GM18861 (cell line): ENCODE measurements around the gene ANXA8.
"Not testable (repeated sequence)": the region's sequence is repeated elsewhere in the genome, so short reads cannot be mapped to it uniquely, and the experiment has no call there.

Source experiments
- ATAC-seq: cut with Tn5 transposase; IDR thresholded peaks from one replicate; pipeline ENCODE4 v1.9.1; 2021; ENCODE audit not compliant: unreplicated experiment

The ANXA8 gene, protein sequence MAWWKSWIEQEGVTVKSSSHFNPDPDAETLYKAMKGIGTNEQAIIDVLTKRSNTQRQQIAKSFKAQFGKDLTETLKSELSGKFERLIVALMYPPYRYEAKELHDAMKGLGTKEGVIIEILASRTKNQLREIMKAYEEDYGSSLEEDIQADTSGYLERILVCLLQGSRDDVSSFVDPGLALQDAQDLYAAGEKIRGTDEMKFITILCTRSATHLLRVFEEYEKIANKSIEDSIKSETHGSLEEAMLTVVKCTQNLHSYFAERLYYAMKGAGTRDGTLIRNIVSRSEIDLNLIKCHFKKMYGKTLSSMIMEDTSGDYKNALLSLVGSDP

DNA sequence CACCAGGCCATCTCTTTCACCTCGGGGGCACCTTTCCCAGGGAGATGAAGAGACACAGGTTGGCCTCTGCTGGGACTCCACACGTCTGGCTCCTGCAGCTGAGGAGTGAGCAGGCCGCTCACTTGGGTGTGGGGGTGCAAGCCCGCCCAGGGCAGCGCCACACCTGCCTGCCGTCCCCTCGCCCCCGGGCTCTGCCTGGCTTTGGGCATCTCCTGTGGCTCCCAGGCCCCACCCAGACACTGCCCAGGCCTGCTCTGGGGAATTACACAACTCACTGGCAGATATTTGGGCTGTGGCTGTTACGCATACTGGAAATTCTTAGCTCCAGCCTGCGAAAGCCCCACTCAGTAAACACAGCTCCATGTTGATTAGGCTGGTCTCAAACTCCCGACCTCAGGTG is at the start of gene ANXA8:
Gene ANXA8 (minus strand): TSS at position 193 of the 400 bp plus-strand sequence. CDS start 182 bp downstream, at position 11.
- not testable (repeated sequence) for ATAC-seq

DNA sequence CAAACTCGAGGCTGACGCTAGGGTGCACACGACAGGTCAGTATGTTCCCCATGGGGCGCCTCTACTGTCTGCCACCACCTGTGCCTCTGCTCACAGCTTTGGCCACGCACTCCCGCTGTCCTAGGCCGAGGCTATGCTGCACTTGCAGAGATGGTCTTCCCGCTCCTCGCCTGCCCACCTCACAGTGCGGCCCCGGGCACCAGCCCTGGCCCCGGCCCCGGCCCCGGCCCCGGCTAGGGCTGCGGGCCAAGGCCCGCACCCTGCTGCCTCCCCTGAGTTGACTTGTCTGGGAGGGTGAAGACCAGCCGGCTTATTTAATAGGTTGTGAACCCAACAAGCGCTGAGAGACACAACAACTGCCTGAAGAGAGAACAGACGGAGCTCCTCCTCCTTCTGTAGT is 39.6 kb upstream of the ANXA8 start, which contains the start of gene AGAP9:
Gene AGAP9 (minus strand): TSS at position 164 of the 400 bp plus-strand sequence. CDS start 112 bp downstream, at position 52.
- ATAC-seq = not testable (repeated sequence)

DNA sequence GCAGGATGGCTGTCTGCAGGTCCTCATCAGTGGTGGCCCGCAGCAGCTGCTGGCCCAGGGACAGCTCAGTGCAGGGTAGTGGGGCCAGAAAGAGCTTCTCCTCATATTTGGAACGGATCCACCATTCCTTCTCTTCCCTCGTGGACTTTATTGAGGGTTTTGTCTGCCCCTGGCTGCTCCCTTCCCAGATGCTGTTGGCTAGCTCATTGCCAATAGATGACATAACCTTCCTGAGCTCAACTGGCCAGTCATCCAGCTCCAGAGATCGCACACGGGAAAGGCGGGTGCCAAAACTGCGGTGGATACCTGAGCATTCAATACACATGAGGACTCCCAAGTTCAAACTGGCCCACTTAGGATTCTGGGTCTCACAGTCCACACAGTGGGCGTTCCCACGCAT is 18.4 kb upstream of the ANXA8 start:
- ATAC-seq = not testable (repeated sequence)

DNA sequence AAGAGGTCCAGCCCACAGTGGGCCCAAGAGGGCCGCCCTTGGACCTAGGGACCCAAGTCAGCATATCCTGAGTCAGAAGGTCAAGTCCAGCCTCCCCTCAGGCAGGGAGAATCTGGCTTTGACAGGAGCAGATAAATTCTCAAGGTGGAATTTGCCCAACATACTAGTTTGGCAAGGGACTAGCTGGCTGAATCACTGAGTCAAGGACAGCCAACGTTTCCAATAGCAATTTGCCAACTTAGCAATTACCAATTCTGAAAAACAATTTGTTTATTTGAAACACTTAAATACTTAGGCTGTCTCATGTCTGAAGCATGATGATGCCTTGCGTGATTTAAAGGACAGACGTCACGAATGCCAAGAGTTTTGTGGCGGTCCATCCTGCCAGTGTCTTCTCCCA is 10.3 kb upstream of the ANXA8 start:
- not testable (repeated sequence) for ATAC-seq

DNA sequence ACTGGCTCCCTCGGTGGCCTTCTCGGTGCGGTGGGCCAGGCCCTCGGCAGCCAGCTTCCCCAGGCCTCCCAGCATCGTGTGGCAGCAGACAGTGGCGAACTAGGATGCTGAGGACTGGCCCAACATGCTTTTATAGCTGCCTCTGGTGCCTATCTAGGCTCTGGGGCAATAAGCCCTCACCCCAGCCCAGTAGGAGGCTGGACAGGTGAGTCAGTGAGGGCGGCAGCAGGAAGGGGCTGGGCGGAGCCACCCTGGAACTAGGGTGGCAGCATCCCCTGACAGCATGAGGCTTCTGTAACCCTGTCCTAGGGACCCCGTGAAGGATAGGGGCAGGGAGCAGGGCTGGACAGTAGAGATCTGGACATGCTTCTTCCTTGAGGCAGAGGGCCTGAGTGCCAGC is 7.7 kb upstream of the ANXA8 start, which contains the start of gene FAM25G:
Gene FAM25G (minus strand): TSS at position 101 of the 400 bp plus-strand sequence. CDS start 26 bp downstream, at position 75.
- ATAC-seq = not testable (repeated sequence)

DNA sequence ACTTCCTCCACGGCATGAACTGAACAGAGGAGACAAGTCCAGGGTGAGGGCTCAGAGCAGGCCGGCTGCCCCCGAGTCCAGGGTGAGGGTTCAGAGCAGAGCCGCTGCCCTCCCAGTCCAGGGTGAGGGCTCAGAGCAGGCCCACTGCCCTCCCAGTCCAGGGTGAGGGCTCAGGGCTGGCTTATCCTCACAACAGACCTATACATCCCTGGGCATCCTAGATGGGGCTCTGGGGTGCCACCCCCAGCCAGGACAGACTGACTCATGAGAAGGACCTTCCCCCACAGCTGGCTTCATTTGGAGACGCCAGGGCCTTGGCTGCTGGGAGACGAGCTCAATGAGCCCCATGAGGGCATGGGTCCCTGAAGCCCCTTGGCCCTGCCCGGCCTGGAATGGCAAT is 5.7 kb upstream of the ANXA8 start:
- not testable (repeated sequence) for ATAC-seq

DNA sequence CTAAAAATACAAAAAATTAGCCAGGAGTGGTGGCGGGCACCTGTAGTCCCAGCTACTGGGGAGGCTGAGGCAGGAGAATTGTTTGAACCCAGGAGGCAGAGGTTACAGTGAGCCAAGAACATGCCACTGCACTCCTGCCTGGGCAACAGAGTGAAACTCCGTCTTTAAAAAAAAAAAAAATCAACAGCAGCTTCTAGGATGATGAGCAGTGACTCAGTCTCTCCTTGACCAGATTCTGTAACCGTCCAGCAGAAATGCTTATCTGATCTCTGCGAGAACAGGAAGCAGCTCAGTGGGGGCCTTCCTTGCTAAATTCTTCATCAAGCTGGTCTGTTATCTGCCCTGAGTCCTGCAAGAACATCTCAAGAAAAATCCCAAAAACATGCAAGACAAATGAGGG is 2.0 kb upstream of the ANXA8 start:
- ATAC-seq = not testable (repeated sequence)

DNA sequence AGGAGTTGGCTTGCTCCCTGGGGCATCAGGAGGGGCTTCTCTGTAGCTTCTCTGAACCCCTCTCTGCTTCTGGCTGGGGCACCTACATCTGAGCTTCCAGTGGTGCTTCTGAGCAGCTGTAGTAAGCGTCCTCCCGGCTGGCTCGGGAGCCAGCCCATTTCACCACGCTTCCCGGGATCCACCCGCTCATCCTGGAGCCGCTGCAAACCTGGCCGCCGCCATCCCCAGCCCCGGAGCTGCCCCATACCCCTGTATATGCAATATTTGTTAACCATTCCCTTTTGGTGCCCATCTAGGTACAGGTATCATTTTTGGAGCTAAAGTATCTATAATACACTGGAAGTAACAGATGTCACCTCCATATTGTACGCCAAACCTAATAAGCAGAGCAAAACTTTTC is 871 bp upstream of the ANXA8 start:
- not testable (repeated sequence) for ATAC-seq

DNA sequence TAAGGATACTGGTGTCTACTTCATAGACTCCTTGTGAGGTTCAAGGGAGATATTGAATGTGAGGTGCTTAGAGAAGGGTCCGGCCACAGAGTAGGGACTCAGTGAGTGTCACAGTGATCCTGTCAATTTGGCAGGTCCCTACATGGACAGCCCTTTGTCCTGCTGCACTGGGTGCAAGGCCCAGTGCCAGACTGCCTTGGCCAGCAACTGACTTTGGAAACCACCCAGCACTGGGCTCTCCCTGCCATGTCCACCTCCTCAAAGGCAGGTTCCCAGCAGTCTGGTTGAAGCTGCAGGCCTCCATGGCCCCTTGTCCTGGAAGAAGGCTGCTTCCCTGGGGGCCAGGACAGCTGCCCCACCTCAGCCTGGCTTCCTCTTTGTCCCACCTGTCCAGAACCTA is 1.5 kb downstream of the ANXA8 start:
- ATAC-seq = not testable (repeated sequence)

DNA sequence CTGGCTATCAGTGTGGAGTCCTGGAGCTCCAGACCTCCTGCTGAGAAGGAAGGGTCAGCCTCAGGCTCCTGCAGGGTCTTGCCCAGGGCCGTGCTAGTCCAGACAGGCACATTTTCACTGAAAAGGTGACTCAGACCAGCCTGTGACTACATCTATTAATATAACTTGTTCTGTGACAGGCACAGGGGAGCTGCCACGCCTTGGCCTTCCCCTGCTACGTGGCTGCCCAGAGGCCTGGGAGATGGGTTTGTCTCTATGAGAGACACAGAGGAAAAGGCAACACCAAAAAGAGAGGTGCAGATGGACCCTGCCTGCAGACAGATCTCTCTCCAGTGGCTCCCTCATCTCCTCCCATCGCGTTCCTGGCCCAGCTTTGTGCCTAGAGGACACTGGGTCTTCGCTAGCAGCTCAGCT is 2.1 kb downstream of the ANXA8 start:
- ATAC-seq = not testable (repeated sequence)

DNA sequence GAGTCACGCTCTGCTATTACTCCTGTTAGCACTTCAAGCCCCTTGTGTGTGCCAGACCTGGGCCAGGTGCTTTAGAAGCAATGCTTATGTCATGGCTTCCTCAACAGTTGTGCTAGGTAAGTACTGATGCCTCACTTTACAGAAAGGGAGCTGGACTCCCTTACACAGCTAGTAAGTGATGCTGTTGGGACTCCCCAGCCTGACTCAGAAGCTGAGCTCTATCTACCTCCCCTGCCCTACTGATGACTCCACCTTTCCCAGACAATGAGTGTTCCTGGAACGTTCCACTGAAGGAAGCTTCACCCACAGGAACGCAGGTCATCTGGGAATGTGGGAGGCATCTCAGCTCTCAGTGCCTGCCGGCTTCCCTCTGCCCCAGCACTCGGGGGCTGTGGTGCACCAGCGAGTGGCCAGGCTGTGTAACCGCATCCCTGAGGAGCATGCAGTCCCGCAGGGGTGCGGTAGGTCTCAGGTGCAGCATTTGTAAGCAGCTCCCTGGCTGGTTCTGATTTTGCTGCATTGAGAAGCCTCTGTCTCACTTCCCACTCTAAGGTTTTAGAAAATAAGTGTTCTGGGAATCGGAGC is 2.6 kb downstream of the ANXA8 start:
- ATAC-seq = not testable (repeated sequence)

DNA sequence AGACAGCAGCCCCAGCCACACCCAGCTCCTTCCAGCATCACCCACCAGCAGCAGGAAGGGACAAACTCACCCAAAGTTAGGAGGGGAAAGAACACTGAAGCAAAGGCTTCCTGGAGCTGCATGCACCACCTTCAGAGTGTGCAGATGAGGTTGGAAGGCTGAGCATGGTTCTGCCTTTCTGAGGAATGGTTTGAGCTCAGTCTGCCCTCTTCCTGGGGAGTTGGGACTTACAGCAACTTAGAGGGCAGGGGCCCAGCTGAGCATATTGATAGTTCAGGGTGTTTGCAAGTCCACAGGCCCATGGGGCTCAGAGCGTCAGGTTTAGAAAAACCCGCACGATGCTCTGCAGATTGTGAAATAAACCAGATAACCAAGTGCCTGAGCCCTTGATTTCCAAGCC is 3.8 kb downstream of the ANXA8 start:
- ATAC-seq = not testable (repeated sequence)

DNA sequence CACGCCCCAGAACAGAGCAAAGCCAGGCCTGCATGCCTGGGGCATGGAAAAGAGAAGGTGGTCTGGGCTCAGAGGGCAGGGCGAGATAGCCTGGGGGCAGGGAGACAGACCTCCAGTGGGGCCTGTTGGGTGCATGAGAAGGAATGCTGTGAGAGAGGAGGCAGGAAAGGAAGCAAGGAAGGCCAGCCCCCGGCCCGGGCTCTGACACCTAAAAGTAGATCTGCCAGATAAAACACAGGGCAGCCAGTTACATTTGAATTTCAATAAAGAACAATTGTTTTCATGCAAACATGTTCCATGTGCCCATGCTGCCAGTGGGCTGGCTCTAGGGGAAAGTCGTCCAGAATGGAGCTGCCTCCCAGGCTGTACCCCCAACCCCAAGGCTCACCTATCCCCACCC is 5.8 kb downstream of the ANXA8 start:
- not testable (repeated sequence) for ATAC-seq

DNA sequence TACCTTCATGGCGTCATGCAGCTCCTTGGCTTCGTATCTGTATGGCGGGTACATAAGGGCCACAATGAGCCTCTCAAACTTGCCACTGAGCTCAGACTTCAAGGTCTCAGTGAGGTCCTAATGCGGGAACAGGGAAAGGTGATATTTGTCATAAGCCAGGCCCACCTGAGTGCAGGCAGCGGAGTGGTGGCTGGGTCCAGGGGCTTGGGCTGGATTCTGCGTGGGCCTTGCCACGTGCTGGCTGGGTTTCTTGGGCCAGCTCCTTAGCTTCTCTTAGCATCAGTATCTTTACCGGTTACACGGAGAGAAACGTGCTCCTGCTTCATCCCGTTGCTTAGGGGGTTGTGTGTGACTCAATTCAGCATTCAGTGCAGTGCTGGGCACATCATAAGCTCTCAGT is 6.8 kb downstream of the ANXA8 start:
- ATAC-seq = not testable (repeated sequence)

DNA sequence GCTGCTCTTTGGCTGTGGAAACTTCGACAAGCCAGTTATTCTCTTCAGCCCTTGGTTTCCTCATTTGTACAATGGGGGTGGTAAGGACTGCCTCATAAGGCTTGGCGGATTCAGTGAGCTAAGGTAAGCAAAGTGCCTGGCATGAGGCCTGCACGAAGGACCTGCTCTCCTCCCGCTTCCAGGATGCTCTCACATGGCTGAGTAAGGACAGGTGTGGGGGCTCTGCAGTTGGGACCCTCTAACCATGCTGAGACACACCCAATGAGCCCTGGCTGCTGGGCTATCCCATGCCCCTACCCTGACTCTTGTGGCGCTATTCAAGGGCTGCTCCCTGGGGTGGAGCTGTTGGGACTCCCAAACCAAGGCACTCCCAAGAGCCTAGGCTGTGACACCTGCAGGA is 8.8 kb downstream of the ANXA8 start:
- ATAC-seq = not testable (repeated sequence)

DNA sequence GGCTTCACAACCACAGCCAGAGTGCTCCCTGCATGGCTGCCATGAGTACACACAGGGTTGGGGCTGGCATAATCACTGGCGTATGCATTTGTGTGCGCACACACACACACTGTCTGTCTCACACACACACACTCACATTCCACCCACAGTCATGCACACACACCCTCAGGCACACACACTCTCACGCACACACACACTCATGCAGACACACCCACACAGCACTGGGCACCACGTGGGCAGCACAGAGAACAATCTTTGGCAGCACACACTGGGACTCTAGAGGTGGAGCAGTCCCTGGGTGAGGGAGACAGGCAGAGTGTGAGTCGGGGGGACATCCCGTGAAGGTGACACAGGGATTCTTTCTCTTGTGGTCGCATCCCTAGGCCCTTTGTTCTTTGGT is 10.4 kb downstream of the ANXA8 start:
- not testable (repeated sequence) for ATAC-seq

DNA sequence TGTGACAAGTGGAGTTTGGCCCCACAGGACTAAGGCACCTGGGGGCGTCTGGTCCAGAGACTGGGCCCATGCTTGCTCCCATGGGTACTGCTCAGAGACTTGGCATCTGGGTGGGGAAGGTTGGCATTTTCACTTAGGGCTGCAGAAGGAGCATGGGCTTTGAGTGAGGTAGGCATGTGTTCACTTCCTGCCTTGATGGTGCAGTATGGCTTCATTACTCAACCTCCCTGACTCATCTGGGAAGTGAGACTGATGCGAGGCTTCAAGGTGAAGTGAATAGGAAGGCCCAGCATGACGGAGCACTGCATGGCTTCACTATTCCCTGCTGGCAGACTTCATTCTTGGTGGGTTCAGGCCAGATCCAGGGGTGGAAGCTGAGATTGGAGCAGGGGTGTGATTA is 11.3 kb downstream of the ANXA8 start:
- ATAC-seq = not testable (repeated sequence)

DNA sequence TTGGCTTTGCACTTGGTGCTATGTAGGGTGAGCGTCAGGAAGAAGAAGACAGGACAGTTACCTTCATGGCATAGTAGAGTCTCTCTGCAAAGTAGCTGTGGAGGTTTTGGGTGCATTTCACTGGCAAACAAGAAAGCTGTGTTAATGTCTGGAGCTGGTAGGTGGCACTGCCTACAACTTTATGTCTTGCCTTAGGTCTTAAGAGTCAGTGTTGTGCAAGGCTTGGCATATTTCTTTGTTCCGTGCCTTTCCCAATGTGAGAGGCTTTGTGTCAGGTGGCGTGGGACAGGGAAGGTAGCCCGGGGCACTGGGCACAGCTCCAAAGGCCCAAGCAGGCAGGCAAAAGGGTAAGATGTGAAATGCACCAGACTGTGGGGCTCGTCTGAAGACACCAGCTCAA is 11.8 kb downstream of the ANXA8 start:
- ATAC-seq = not testable (repeated sequence)

DNA sequence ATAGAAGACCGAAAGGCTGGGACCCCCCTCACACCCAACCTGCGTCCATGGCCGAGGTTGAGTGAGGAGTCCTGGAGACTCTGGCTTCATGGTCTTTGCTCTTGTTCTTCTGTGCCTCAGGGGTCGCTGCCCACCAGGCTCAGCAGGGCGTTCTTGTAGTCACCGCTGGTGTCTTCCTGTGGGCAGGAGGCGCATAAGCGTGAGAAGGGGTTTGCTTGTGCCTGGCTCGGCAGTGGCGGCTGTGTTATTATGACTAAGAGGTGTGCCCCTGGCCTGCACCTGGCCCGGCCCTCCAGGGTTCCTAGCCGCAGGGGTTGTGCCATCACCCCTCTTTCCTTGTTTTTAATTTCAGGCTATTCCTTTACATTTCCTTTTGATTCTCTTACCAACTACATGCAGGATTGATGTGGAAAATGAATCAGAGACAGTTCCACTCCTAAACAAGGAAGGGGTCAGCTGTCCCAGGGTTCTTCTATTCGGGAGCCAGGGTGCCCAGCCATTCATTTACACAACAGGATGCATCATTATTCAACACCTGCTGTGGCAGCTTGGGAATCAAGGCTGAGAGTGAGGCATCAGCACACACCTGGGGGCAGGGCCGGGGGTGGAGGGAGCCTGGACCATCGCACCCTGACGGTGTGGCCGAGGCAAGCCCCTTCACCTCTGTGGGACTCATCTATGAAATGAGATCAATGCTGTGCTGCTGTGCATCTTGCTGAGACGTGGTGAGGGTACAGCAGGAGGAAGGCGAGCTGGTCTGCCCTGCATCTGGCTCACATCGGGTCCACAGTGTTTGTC is 15.0 kb downstream of the ANXA8 start:
- ATAC-seq = not testable (repeated sequence)

DNA sequence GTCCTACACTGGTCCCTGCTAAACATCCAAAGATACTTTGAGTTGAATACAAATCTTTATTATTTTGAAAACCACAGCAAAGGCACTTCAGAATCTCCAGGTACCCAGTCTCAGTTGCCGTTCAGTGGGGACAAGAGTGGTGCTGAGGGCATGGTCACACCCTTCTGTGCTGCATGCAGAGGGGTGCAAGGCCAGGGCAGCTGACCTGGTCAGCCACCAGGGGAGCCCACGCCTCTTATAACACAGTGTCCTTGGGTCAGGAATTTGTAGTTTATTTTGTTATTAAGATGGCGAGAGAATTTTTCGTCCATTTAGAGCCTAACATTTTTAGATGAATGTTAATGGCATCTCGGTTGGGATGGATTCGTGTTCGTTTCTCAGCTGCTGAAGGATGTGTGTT is 16.0 kb downstream of the ANXA8 start:
- ATAC-seq = not testable (repeated sequence)

DNA sequence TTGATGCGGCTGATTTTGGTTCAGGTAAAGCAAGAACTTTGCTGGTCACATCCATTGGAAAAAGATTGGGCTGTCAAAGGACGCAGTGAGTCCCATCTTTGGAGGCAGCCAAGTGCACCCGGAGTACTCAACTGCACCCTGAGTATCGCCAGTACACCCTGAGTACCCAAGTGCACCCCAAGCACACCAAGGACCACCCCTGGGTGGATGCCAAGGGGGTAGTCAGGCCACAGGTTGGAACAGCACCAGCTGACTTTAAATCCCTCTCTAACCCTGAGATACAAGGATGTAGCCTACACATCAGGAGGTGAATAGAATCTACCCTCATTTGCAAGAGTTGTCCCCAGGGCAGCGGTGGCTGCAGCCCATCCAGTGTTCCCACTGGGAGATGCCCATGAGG is 16.5 kb downstream of the ANXA8 start:
- not testable (repeated sequence) for ATAC-seq
